PC-3 (cell line): ENCODE measurements around the gene MYH9. TPM values are rescaled to one million over a fixed set of nuclear protein-coding genes. Genes with fewer than 3 reads are reported as not detected.

Experiments
- ATAC-seq: fragments of 200-7000 bp; cut with Tn5 transposase; 2 replicates; pipeline ENCODE4 v1.9.1; 2020; ENCODE audit warnings: mild to moderate bottlenecking, moderate library complexity
- BruUV-seq: library from RNA; stranded (reverse); fragments of 400-500 nt; replicated peaks from 2 replicates; lab custom pipeline; 2021; lab: Mats Ljungman, UMichigan
- CTCF ChIA-PET: fragments of 300-600 bp; sonication (Branson Sonifier 250); formaldehyde crosslinking; loops from one replicate; lab custom pipeline; 2022; ENCODE audit warnings: antibody characterized with exemption; lab: Charles Lee
- POLR2A ChIA-PET: fragments of 300-600 bp; sonication (Branson Sonifier 250); formaldehyde crosslinking; loops from one replicate; lab custom pipeline; 2022; ENCODE audit warnings: antibody characterized with exemption; ENCODE audit not compliant: unreplicated experiment; lab: Charles Lee
- DNase-seq: peaks from one replicate; pipeline ENCODE4 v3.0.0-alpha.2; 2015
- H2AFZ ChIP-seq: fragments of 300-600 bp; sonication (generic); 2 replicates; pipeline ENCODE4 v1.6.0; 2016; ENCODE audit warnings: antibody characterized with exemption, low read length
- H3F3A ChIP-seq: fragments of 300-600 bp; sonication (generic); one replicate; pipeline ENCODE4 v1.6.0; 2017; ENCODE audit warnings: antibody characterized with exemption, low read length, control low read depth, mild to moderate bottlenecking; ENCODE audit not compliant: unreplicated experiment
- H3K27ac ChIP-seq: fragments of 300-600 bp; sonication (generic); 2 replicates; pipeline ENCODE4 v1.5.1; 2016; ENCODE audit warnings: mild to moderate bottlenecking, low read length
- H3K27me3 ChIP-seq: fragments of 300-600 bp; sonication (generic); 2 replicates; pipeline ENCODE4 v1.6.1; 2016; ENCODE audit warnings: low read length, mixed read lengths
- H3K36me3 ChIP-seq: fragments of 300-600 bp; sonication (generic); 2 replicates; pipeline ENCODE4 v1.6.1; 2016; ENCODE audit warnings: low read depth, mixed run types, low read length, mixed read lengths
- H3K4me1 ChIP-seq: fragments of 300-600 bp; sonication (generic); 2 replicates; pipeline ENCODE4 v1.5.1; 2016; ENCODE audit warnings: low read length; ENCODE audit not compliant: insufficient read depth
- H3K4me2 ChIP-seq: fragments of 300-600 bp; sonication (generic); 2 replicates; pipeline ENCODE4 v1.6.0; 2016; ENCODE audit warnings: low read length
- H3K4me3 ChIP-seq: fragments of 300-600 bp; sonication (generic); 2 replicates; pipeline ENCODE4 v1.5.1; 2016; ENCODE audit warnings: mild to moderate bottlenecking, low read length, mixed read lengths
- H3K79me2 ChIP-seq: fragments of 300-600 bp; sonication (generic); 2 replicates; pipeline ENCODE4 v1.6.1; 2017; ENCODE audit warnings: low read length, mixed read lengths
- H3K9ac ChIP-seq: fragments of 300-600 bp; sonication (generic); 2 replicates; pipeline ENCODE4 v1.6.0; 2016; ENCODE audit warnings: mild to moderate bottlenecking, low read length
- H3K9me2 ChIP-seq: fragments of 300-600 bp; sonication (generic); replicated peaks from 2 replicates; pipeline ENCODE4 v1.6.1; 2016; ENCODE audit warnings: mixed run types, low read length, mixed read lengths
- H3K9me3 ChIP-seq: fragments of 300-600 bp; sonication (generic); 2 replicates; pipeline ENCODE4 v1.6.1; 2016; ENCODE audit warnings: low read length, mixed read lengths
- H4K20me1 ChIP-seq: fragments of 300-600 bp; sonication (generic); 2 replicates; pipeline ENCODE4 v1.6.1; 2016; ENCODE audit warnings: low read length, mixed read lengths
- CTCF ChIP-seq: fragments of 300-600 bp; sonication (generic); conservative IDR thresholded peaks from 2 replicates; pipeline ENCODE4 v1.5.1; 2017; ENCODE audit warnings: antibody characterized with exemption, low read depth, mild to moderate bottlenecking, low read length
- EZH2 ChIP-seq: fragments of 300-600 bp; sonication (generic); IDR thresholded peaks from one replicate; pipeline ENCODE4 v1.6.1; 2017; ENCODE audit warnings: antibody characterized with exemption, mild to moderate bottlenecking, low read length; ENCODE audit not compliant: unreplicated experiment
- EZH2phosphoT487 ChIP-seq: fragments of 300-600 bp; sonication (generic); IDR thresholded peaks from 2 replicates; pipeline ENCODE4 v1.6.1; 2018; ENCODE audit warnings: mild to moderate bottlenecking, antibody characterized with exemption, low read length, borderline replicate concordance
- intact Hi-C: fragments of 100-400 bp; cut with micrococcal nuclease; formaldehyde crosslinking; loops from 2 replicates; pipeline ENCODE4 v1.9.0; 2023
- total RNA-seq: library from RNA; depleted of rRNA; stranded (reverse); fragments of >200 nt; gene quantifications from 2 replicates; pipeline ENCODE4 v1.2.3, GENCODE V29; 2014

MYH9 gene
- total RNA-seq, 1 experiment from 2014 or later: 357 TPM

- no peaks in the 10 kb centered on the region for H3K9me3 ChIP-seq
- no peaks in the 10 kb centered on the region for H3K9me2 ChIP-seq
- no peak for ATAC-seq
- CTCF ChIA-PET: no interaction called here
- no peak overlapping the region for H3K27ac ChIP-seq
- H3K79me2 ChIP-seq: no peaks in the 10 kb centered on the region
- H2AFZ ChIP-seq: no peak overlapping the region
- H3F3A ChIP-seq: no peaks in the 10 kb centered on the region
- H3K4me1 ChIP-seq: peaks cover 12% of the 10 kb centered on the region
- intact Hi-C loops: no loop called here
- no peak overlapping the region for H3K9ac ChIP-seq
- no peak overlapping the region for H3K4me3 ChIP-seq
- H4K20me1 ChIP-seq: no peaks in the 10 kb centered on the region
- POLR2A ChIA-PET: interaction anchor here (0.6 kb wide), 1 partner anchor 239 kb away, joined by 8 read pairs; no protein-coding TSS in a partner anchor
- DNase-seq: no peak
- no TSS peak for BruUV-seq
- no peaks in the 10 kb centered on the region for H3K27me3 ChIP-seq
- no peaks in the 10 kb centered on the region for H3K36me3 ChIP-seq
- H3K4me2 ChIP-seq: no peak overlapping the region
- no peak for TF ChIP-seq EZH2phosphoT487
- TF ChIP-seq EZH2: no peak
- TF ChIP-seq CTCF: no peak
These were observed 27.8 kb upstream of the MYH9 start for GRCh38 chr22:36415415-36416168.

- DNase-seq (no peak), ATAC-seq (no peak)
- no peaks in the 10 kb centered on the region for H3F3A ChIP-seq
- intact Hi-C loops: no loop called here
- no peaks in the 10 kb centered on the region for H3K9me2 ChIP-seq
- CTCF ChIA-PET: no interaction called here
- no peak overlapping the region for H2AFZ ChIP-seq
- no TSS peak for BruUV-seq
- H3K4me2 ChIP-seq: no peak overlapping the region
- POLR2A ChIA-PET: no interaction called here
- H4K20me1 ChIP-seq: no peaks in the 10 kb centered on the region
- no peaks in the 10 kb centered on the region for H3K27me3 ChIP-seq
- H3K36me3 ChIP-seq: no peaks in the 10 kb centered on the region
- H3K27ac ChIP-seq: no peak overlapping the region
- no peak overlapping the region for H3K9ac ChIP-seq
- H3K4me3 ChIP-seq: no peak overlapping the region
- H3K79me2 ChIP-seq: no peaks in the 10 kb centered on the region
- H3K4me1 ChIP-seq: peaks cover 23% of the 10 kb centered on the region
- no peak for TF ChIP-seq EZH2
- no peak for TF ChIP-seq EZH2phosphoT487
- TF ChIP-seq CTCF: no peak
- H3K9me3 ChIP-seq: no peaks in the 10 kb centered on the region
These were observed 25.4 kb upstream of the MYH9 start for GRCh38 chr22:36413022-36413775.
